ENCODE results near the gene RFC4.

The RFC4 gene

GRCh38 chr3:186742618-186743380 lies 63.5 kb downstream of the RFC4 start:
- no peak for DNase-seq

All from NCI-H1694 (cell line).